Measurements from ENCODE around the gene SLC35F1. TPM values are rescaled to one million over a fixed set of nuclear protein-coding genes. Genes with fewer than 3 reads are reported as not detected.

Gene SLC35F1
- total and polyA plus RNA-seq, 2 donors (not counting 1 experiment from before 2014, with no cell fraction given) = 0.09 to 0.17 TPM

GRCh38 chr6:118135371-118135770, 228.3 kb downstream of the SLC35F1 start:
- no peak overlapping the region for H3K4me3 ChIP-seq (replicated peaks in 1 of 4; ENCODE audit: control extremely low read depth in 1 of 4, insufficient read depth in 1 of 4, low read depth in 3 of 4, low read length in 4 of 4)
- no peak overlapping the region for H3K9ac ChIP-seq (ENCODE audit: insufficient read depth, low read length)
- DNase-seq (ENCODE audit: low read depth in 2 of 2) = no peak
- no peaks in the 10 kb centered on the region for H3K27me3 ChIP-seq (ENCODE audit: control insufficient read depth, insufficient read depth, low read length)
- H3K4me2 ChIP-seq (ENCODE audit: extremely low read depth, insufficient read depth, low read length) = no peak overlapping the region
- no peaks in the 10 kb centered on the region for H4K20me1 ChIP-seq (ENCODE audit: control insufficient read depth, extremely low read depth, insufficient read depth, low read length)
- H3K36me3 ChIP-seq (ENCODE audit: control insufficient read depth, insufficient read depth, low read length) = no peaks in the 10 kb centered on the region
- no peaks in the 10 kb centered on the region for H3K9me3 ChIP-seq (ENCODE audit: control insufficient read depth, insufficient read depth, low read depth, low read length)
- H3K79me2 ChIP-seq (ENCODE audit: control insufficient read depth, insufficient read depth, low read length) = no peaks in the 10 kb centered on the region
- TF ChIP-seq EZH2 (IDR thresholded peaks at IDR 0.05; ENCODE audit: low read length, missing control alignments) (no peak), CTCF (conservative IDR thresholded peaks at IDR 0.05 in 1 of 2, IDR thresholded peaks at IDR 0.05 in 1 of 2; ENCODE audit: low read depth in 1 of 2, low read length in 2 of 2) (no peak)
- no peaks in the 10 kb centered on the region for H3K4me1 ChIP-seq (ENCODE audit: control insufficient read depth, extremely low read depth, insufficient read depth, low read length)
- H2AFZ ChIP-seq (ENCODE audit: low read length) = no peak overlapping the region
- H3K27ac ChIP-seq (ENCODE audit: insufficient read depth, low read length) = no peak overlapping the region

- H3K79me2 ChIP-seq (ENCODE audit: control insufficient read depth, insufficient read depth, low read length) = no peaks in the 10 kb centered on the region
- TF ChIP-seq EZH2 (IDR thresholded peaks at IDR 0.05; ENCODE audit: low read length, missing control alignments) = no peak
- no peak for TF ChIP-seq CTCF (conservative IDR thresholded peaks at IDR 0.05 in 1 of 2, IDR thresholded peaks at IDR 0.05 in 1 of 2; ENCODE audit: low read depth in 1 of 2, low read length in 2 of 2)
- H3K9me3 ChIP-seq (ENCODE audit: control insufficient read depth, insufficient read depth, low read depth, low read length) = no peaks in the 10 kb centered on the region
- H3K27ac ChIP-seq (ENCODE audit: insufficient read depth, low read length) = no peak overlapping the region
- no peak for DNase-seq (ENCODE audit: low read depth in 2 of 2)
- H3K9ac ChIP-seq (ENCODE audit: insufficient read depth, low read length) = no peak overlapping the region
- no peaks in the 10 kb centered on the region for H3K4me1 ChIP-seq (ENCODE audit: control insufficient read depth, extremely low read depth, insufficient read depth, low read length)
- no peaks in the 10 kb centered on the region for H4K20me1 ChIP-seq (ENCODE audit: control insufficient read depth, extremely low read depth, insufficient read depth, low read length)
- H3K4me3 ChIP-seq (replicated peaks in 1 of 4; ENCODE audit: control extremely low read depth in 1 of 4, insufficient read depth in 1 of 4, low read depth in 3 of 4, low read length in 4 of 4) = no peak overlapping the region
- H2AFZ ChIP-seq (ENCODE audit: low read length) = no peak overlapping the region
- no peak overlapping the region for H3K4me2 ChIP-seq (ENCODE audit: extremely low read depth, insufficient read depth, low read length)
- H3K27me3 ChIP-seq (ENCODE audit: control insufficient read depth, insufficient read depth, low read length) = no peaks in the 10 kb centered on the region
- no peaks in the 10 kb centered on the region for H3K36me3 ChIP-seq (ENCODE audit: control insufficient read depth, insufficient read depth, low read length)
Observed at GRCh38 chr6:118141211-118141610, 234.1 kb downstream of the SLC35F1 start.

GRCh38 chr6:118146584-118146983, 239.5 kb downstream of the SLC35F1 start:
- Histone ChIP-seq H3K27ac (ENCODE audit: insufficient read depth, low read length) (no peak overlapping the region), H3K4me2 (ENCODE audit: extremely low read depth, insufficient read depth, low read length) (no peak overlapping the region), H3K4me3 (replicated peaks in 1 of 4; ENCODE audit: control extremely low read depth in 1 of 4, insufficient read depth in 1 of 4, low read depth in 3 of 4, low read length in 4 of 4) (no peak overlapping the region), H3K27me3 (ENCODE audit: control insufficient read depth, insufficient read depth, low read length) (no peaks in the 10 kb centered on the region), H3K79me2 (ENCODE audit: control insufficient read depth, insufficient read depth, low read length) (no peaks in the 10 kb centered on the region), H3K4me1 (ENCODE audit: control insufficient read depth, extremely low read depth, insufficient read depth, low read length) (no peaks in the 10 kb centered on the region), H4K20me1 (ENCODE audit: control insufficient read depth, extremely low read depth, insufficient read depth, low read length) (no peaks in the 10 kb centered on the region), H3K9ac (ENCODE audit: insufficient read depth, low read length) (no peak overlapping the region), H3K36me3 (ENCODE audit: control insufficient read depth, insufficient read depth, low read length) (no peaks in the 10 kb centered on the region), H2AFZ (ENCODE audit: low read length) (no peak overlapping the region), H3K9me3 (ENCODE audit: control insufficient read depth, insufficient read depth, low read depth, low read length) (no peaks in the 10 kb centered on the region)
- DNase-seq (ENCODE audit: low read depth in 2 of 2) = peak; percentile 4 to 52
- no peak for TF ChIP-seq CTCF (conservative IDR thresholded peaks at IDR 0.05 in 1 of 2, IDR thresholded peaks at IDR 0.05 in 1 of 2; ENCODE audit: low read depth in 1 of 2, low read length in 2 of 2)
- TF ChIP-seq EZH2 (IDR thresholded peaks at IDR 0.05; ENCODE audit: low read length, missing control alignments) = no peak
